AG04450 (cell line): ENCODE results near the gene SCYGR8. TPM values are rescaled to one million over a fixed set of nuclear protein-coding genes. Genes with fewer than 3 reads are reported as not detected.
"Not testable (repeated sequence)": the region's sequence is repeated elsewhere in the genome, so short reads cannot be mapped to it uniquely, and the experiment has no call there.

ENCODE experiments used
- CTCF ChIA-PET: fragments of 300-600, 350-600 bp; formaldehyde crosslinking; extraction: SDS; loops from one replicate; lab custom pipeline; 2022; ENCODE audit warnings: antibody characterized with exemption, inconsistent platforms; lab: Charles Lee
- POLR2A ChIA-PET: fragments of 350-600 bp; formaldehyde crosslinking; extraction: SDS; loops from one replicate; lab custom pipeline; 2021; ENCODE audit warnings: antibody characterized with exemption, inconsistent platforms; lab: Yijun Ruan, JAX
- DNase-seq: peaks from one replicate; pipeline ENCODE4 v3.0.0-alpha.2; 2011; ENCODE audit warnings: low read depth, low spot score
- H3K27ac ChIP-seq: one replicate; pipeline ENCODE4 v1.5.1; 2012; ENCODE audit warnings: low read depth, low read length, control low read depth
- H3K27me3 ChIP-seq: one replicate; pipeline ENCODE4 v1.6.0; 2012; ENCODE audit warnings: low read length; ENCODE audit not compliant: control insufficient read depth, insufficient read depth
- H3K4me3 ChIP-seq: 2 replicates; pipeline ENCODE4 v1.5.1; 2011; ENCODE audit warnings: mild to moderate bottlenecking, low read depth, low read length, control low read depth
- H3K9me3 ChIP-seq: 2 replicates; pipeline ENCODE4 v1.5.1; 2012; ENCODE audit warnings: low read length; ENCODE audit not compliant: control insufficient read depth, insufficient read depth
- polyA plus RNA-seq: library from polyadenylated mRNA; depleted of rRNA; stranded (reverse); fragments of >200 nt; gene quantifications from 2 replicates; pipeline ENCODE4 v1.2.3, GENCODE V29; 2011
- TF ChIP-seq, protein P1 (sequence below): IDR thresholded peaks from 2 replicates; pipeline ENCODE4 v1.5.1; 2011; ENCODE audit warnings: low read depth, low read length, control low read depth, inconsistent platforms

SCYGR8 gene
- polyA plus RNA-seq, 1 experiment: not detected

DNA sequence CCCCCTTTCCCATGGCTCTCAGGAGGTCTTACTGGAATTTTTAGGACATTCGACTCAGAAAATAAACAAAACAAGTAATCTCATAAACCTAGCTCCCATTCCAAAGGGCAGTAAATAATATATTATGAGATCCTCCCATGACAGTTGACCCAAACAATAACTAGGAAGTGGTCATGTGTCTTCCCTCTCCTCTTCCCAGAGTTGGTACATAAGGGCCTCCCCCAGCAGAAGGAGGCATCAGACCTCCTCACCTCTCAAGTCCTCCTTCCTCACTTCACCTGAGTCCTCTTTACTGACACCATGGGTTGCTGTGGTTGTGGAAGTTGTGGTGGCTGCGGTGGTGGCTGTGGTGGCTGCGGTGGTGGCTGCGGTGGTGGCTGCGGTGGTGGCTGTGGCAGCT, 17.7 kb upstream of the SCYGR8 start, which contains the start of gene SCYGR7:
TSS of gene SCYGR7 (plus strand) at position 301 of the 400 bp plus-strand sequence. CDS start at position 301, 0 bp downstream.
- Histone ChIP-seq H3K27ac (no peak within 1 kb of the TSS), H3K27me3 (peaks cover 2% of the 10 kb centered on the region), H3K4me3 (no peak within 1 kb of the TSS), H3K9me3 (no peaks in the 10 kb centered on the region)
- CTCF ChIA-PET: no interaction called here
- TF ChIP-seq, protein P1, sequence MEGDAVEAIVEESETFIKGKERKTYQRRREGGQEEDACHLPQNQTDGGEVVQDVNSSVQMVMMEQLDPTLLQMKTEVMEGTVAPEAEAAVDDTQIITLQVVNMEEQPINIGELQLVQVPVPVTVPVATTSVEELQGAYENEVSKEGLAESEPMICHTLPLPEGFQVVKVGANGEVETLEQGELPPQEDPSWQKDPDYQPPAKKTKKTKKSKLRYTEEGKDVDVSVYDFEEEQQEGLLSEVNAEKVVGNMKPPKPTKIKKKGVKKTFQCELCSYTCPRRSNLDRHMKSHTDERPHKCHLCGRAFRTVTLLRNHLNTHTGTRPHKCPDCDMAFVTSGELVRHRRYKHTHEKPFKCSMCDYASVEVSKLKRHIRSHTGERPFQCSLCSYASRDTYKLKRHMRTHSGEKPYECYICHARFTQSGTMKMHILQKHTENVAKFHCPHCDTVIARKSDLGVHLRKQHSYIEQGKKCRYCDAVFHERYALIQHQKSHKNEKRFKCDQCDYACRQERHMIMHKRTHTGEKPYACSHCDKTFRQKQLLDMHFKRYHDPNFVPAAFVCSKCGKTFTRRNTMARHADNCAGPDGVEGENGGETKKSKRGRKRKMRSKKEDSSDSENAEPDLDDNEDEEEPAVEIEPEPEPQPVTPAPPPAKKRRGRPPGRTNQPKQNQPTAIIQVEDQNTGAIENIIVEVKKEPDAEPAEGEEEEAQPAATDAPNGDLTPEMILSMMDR: no peak
- POLR2A ChIA-PET: no interaction called here
- DNase-seq: no peak

DNA sequence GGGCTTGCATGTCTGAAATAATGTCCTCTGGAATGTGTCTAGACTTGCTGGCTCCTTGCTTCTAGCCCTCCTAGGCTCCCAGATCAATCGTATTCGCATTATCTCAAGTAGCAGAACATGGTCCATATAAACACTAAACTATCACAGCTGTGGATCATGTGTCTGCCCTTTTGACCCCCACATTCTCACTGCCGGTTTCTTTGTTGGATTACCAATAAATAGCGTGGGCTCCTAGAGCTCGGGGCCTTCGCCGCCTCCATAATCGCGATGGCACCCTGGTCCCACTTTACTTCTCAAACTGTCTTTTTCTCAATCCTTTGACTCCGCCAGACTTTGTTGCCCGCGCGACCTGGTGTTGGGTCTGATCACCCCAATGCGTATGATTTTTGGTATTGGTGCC, 6.3 kb upstream of the SCYGR8 start:
- TF ChIP-seq, protein P1: no peak
- ChIA-PET CTCF (interaction anchor here (1.2 kb wide), 1 partner anchor 26 kb away, joined by 4 read pairs; no protein-coding TSS in a partner anchor), POLR2A (no interaction called here)
- Histone ChIP-seq H3K27me3 (no peaks in the 10 kb centered on the region), H3K4me3 (no peak overlapping the region), H3K9me3 (no peaks in the 10 kb centered on the region), H3K27ac (no peak overlapping the region)
- no peak for DNase-seq

GRCh38 chr2:227740705-227741104, 5.0 kb upstream of the SCYGR8 start:
- not testable (repeated sequence) for H3K27ac ChIP-seq

GRCh38 chr2:227748079-227748478, 2.4 kb downstream of the SCYGR8 start:
- TF ChIP-seq, protein P1: peak; percentile 33; the same call in 1 of the 2 replicates
- ChIA-PET POLR2A (no interaction called here), CTCF (no interaction called here)
- no peak overlapping the region for H3K4me3 ChIP-seq
- no peaks in the 10 kb centered on the region for H3K9me3 ChIP-seq
- no peak for DNase-seq
- no peaks in the 10 kb centered on the region for H3K27me3 ChIP-seq
- no peak overlapping the region for H3K27ac ChIP-seq

More at GRCh38 chr2:227740705-227741104, 5.0 kb upstream of the SCYGR8 start:
- POLR2A ChIA-PET, H3K27me3 ChIP-seq, DNase-seq, H3K4me3 ChIP-seq, H3K9me3 ChIP-seq: not testable (repeated sequence)
- CTCF ChIA-PET: interaction anchor here (0.6 to 1.0 kb wide), 5 partner anchors 24 to 502 kb away, joined by 3 to 7 read pairs (median 5); no protein-coding TSS in a partner anchor
- TF ChIP-seq, protein P1: peak; percentile 27

GRCh38 chr2:227756261-227756660, 10.6 kb downstream of the SCYGR8 start:
- H3K27ac ChIP-seq, H3K27me3 ChIP-seq, H3K9me3 ChIP-seq, POLR2A ChIA-PET, DNase-seq, H3K4me3 ChIP-seq: not testable (repeated sequence)
- CTCF ChIA-PET: interaction anchor here (0.6 to 2.1 kb wide), 4 partner anchors 10 to 1517 kb away, joined by 3 to 12 read pairs (median 6); no protein-coding TSS in a partner anchor
